Colonic mucosa (tissue), 4 donors: ENCODE results near the gene MAP2K5. TPM values are rescaled to one million over a fixed set of nuclear protein-coding genes. Genes with fewer than 3 reads are reported as not detected.

ENCODE experiments used
- DNase-seq: peaks from one replicate; pipeline ENCODE4 v3.0.0-alpha.2; 2020
- H3K27ac ChIP-seq: fragments of 200-600 bp; one replicate; pipeline ENCODE4 v1.8.0; 2021
- H3K27me3 ChIP-seq: fragments of 200-600 bp; one replicate; pipeline ENCODE4 v1.8.0; 2021
- H3K36me3 ChIP-seq: fragments of 200-600 bp; one replicate; pipeline ENCODE4 v1.8.0; 2021
- H3K4me1 ChIP-seq: fragments of 200-600 bp; one replicate; pipeline ENCODE4 v1.8.0; 2021; ENCODE audit warnings: mild to moderate bottlenecking
- H3K4me3 ChIP-seq: fragments of 200-600 bp; one replicate; pipeline ENCODE4 v1.8.0; 2021
- H3K9ac ChIP-seq, 2 donors: one replicate each; pipeline ENCODE4 v1.7.0; 2013; ENCODE audit warnings: control low read depth in 2 of 2, low read depth in 2 of 2, low read length in 2 of 2
- H3K9me3 ChIP-seq: fragments of 200-600 bp; one replicate; pipeline ENCODE4 v1.8.0; 2021
- intact Hi-C: fragments of 100-400 bp; cut with DNase I; formaldehyde crosslinking; loops from one replicate; pipeline ENCODE4 v1.14.1; 2022
- total RNA-seq, 2 donors: library from RNA; stranded (reverse); fragmentation: NEBNext Ultra II Directional in 1 of 2; extraction: Animal tissue kit (Norgen Biotek cat#: 25700) in 1 of 2; gene quantifications; one replicate each; pipeline ENCODE4 v1.2.1, GENCODE V29; 2021
- TF ChIP-seq, protein P1 (sequence below): fragments of 200-600 bp; IDR thresholded peaks from one replicate; pipeline ENCODE4 v1.8.0; 2022; ENCODE audit warnings: antibody characterized with exemption, mild to moderate bottlenecking
- donor health status: healthy.
- donor health status: DM: no; HTN: no; CAD: no.
- donor health status: DM: no; HTN: no; CAD: no.

Gene MAP2K5
- total RNA-seq, 2 donors from 2014 or later = 19.1 to 20.2 TPM

DNA sequence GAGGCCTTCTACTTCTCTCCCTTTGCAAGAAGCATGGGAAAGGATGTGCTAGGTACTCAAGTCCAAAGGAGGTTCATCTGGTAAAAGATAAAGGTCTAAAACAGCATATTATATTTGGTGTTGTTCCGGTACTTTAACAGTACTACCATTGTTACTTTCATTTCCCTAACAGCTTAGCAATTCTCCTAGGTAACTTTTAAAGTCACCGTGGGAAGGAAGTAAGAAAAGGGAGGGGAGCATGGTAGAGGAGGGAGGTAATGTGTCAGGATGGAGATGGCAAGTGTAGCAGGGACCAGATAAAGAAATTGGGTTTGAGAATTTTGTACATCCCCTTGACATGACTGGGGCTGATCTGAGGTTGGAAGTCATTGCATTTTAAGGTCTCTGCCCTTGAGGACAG lies 193.4 kb downstream of the MAP2K5 start:
- H3K27me3 ChIP-seq = no peaks in the 10 kb centered on the region
- DNase-seq = no peak
- TF ChIP-seq, protein P1, sequence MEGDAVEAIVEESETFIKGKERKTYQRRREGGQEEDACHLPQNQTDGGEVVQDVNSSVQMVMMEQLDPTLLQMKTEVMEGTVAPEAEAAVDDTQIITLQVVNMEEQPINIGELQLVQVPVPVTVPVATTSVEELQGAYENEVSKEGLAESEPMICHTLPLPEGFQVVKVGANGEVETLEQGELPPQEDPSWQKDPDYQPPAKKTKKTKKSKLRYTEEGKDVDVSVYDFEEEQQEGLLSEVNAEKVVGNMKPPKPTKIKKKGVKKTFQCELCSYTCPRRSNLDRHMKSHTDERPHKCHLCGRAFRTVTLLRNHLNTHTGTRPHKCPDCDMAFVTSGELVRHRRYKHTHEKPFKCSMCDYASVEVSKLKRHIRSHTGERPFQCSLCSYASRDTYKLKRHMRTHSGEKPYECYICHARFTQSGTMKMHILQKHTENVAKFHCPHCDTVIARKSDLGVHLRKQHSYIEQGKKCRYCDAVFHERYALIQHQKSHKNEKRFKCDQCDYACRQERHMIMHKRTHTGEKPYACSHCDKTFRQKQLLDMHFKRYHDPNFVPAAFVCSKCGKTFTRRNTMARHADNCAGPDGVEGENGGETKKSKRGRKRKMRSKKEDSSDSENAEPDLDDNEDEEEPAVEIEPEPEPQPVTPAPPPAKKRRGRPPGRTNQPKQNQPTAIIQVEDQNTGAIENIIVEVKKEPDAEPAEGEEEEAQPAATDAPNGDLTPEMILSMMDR = no peak
- no peaks in the 10 kb centered on the region for H3K4me1 ChIP-seq
- no peak overlapping the region for H3K9ac ChIP-seq
- no peak overlapping the region for H3K4me3 ChIP-seq
- no peaks in the 10 kb centered on the region for H3K36me3 ChIP-seq
- no peak overlapping the region for H3K27ac ChIP-seq
- no peaks in the 10 kb centered on the region for H3K9me3 ChIP-seq
- intact Hi-C loops = no loop called here

DNA sequence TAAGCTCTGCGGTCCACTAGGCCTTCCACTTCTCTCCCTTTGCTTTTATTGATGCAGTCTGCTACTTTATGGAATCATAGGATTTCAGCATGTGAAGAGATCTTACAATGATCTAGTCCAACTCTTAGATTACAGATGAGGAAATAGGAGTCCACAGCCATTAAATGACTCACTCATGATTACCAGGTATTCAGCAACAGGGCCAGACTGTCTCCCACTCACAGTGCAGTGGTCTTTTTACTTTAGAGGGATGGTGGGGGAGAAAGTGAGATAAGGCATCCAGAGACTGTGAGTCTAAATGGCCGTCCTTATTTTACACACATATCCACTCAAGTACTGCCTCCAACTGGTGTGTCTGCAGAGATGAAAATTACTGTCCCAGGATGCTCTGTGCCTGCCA lies 194.3 kb downstream of the MAP2K5 start:
- DNase-seq = no peak

DNA sequence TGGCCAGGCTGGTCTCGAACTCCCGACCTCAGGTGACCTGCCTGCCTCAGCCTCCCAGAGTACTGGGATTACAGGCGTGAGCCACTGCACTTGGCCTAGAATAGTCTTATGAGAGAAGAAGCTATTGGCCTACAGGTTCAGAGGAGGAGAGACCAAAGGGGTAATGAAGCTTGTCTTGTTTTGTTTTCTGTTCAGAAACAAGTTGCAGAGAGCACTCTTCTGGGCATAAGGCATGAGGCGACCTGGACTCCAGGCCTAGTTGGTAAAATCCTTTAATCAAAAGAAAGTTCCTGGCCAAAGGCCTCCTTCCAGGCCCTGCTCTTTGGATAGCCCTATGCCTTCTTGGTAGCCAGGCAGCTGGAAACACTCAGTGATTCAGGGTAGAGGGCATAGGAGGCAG lies 195.6 kb downstream of the MAP2K5 start:
- Histone ChIP-seq H3K27ac (no peak overlapping the region), H3K4me3 (no peak overlapping the region), H3K9me3 (no peaks in the 10 kb centered on the region), H3K9ac (no peak overlapping the region), H3K4me1 (no peaks in the 10 kb centered on the region), H3K27me3 (no peaks in the 10 kb centered on the region), H3K36me3 (no peaks in the 10 kb centered on the region)
- intact Hi-C loops = no loop called here
- TF ChIP-seq, protein P1 = no peak
- DNase-seq = no peak

More for the DNA sequence above, 194.3 kb downstream of the MAP2K5 start:
- Histone ChIP-seq H3K4me3 (no peak overlapping the region), H3K9me3 (no peaks in the 10 kb centered on the region), H3K27me3 (no peaks in the 10 kb centered on the region), H3K27ac (no peak overlapping the region), H3K4me1 (no peaks in the 10 kb centered on the region), H3K36me3 (no peaks in the 10 kb centered on the region), H3K9ac (no peak overlapping the region)
- intact Hi-C loops = no loop called here
- TF ChIP-seq, protein P1 = no peak

DNA sequence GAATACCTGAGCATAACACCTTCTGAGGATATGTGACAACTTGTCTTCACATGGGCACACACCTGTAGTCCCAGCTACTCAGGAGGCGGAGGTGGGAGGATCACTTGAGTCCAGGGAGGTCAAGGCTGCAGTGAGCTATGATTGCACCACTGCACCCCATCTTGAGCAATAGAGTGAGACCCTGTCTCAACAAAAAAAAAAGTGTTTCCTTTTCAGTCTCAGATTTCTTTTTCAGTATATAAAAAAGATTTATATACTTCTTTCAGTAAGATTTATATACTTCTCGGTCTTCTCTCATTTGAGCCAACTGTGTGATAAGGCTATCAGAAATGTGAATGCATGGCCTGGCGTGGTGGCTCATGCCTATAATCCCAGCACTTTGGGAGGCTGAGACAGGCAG lies 197.9 kb downstream of the MAP2K5 start:
- Histone ChIP-seq H3K4me3 (no peak overlapping the region), H3K36me3 (no peaks in the 10 kb centered on the region), H3K27me3 (no peaks in the 10 kb centered on the region), H3K27ac (no peak overlapping the region), H3K9ac (no peak overlapping the region), H3K4me1 (no peaks in the 10 kb centered on the region), H3K9me3 (no peaks in the 10 kb centered on the region)
- intact Hi-C loops = no loop called here
- TF ChIP-seq, protein P1 = no peak
- no peak for DNase-seq

DNA sequence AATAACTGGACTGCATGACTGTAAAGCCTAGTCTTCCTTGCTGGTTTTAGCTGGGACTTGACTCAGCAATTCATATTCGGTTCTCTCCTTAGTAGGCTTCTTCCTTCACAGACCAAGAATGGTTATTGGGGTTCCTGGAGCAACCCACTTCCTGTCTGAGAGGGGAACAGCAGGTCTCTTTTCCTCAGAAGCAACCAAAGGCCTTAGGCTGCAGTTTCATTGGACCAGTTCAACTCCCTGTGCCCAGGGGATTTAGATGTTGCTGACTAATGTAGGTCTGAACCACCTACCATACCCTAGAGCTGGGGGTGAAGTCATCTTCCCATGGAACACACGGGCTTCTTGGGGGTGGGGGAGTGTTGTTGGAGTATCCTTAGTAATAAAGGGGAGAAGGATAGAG lies 198.8 kb downstream of the MAP2K5 start:
- no peak overlapping the region for H3K27ac ChIP-seq
- no peaks in the 10 kb centered on the region for H3K36me3 ChIP-seq
- TF ChIP-seq, protein P1 = no peak
- no peak overlapping the region for H3K4me3 ChIP-seq
- H3K9me3 ChIP-seq = no peaks in the 10 kb centered on the region
- H3K9ac ChIP-seq = no peak overlapping the region
- H3K27me3 ChIP-seq = no peaks in the 10 kb centered on the region
- intact Hi-C loops = no loop called here
- DNase-seq = no peak
- no peaks in the 10 kb centered on the region for H3K4me1 ChIP-seq

DNA sequence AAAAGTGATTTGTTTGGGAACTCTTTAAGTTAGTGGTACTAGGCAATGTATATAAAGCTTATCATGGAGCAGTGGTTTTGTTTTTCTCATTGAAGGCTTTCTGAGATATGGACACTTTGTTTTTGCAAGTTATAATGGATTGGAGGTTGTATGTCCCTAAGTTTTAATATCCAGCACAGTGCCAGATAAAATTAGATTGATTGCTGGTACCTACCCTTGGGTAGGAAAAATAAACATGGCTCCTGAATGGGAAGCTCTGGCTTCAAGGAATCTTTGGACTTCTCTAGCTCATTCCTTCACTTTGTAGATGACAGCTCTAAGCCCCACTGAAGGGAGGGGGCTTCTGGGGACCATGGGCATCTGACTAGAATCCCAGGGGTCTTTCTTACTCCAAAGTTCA lies 201.1 kb downstream of the MAP2K5 start:
- TF ChIP-seq, protein P1 = no peak
- no peak for DNase-seq
- H3K27ac ChIP-seq = no peak overlapping the region
- H3K9me3 ChIP-seq = no peaks in the 10 kb centered on the region
- intact Hi-C loops = no loop called here
- no peaks in the 10 kb centered on the region for H3K36me3 ChIP-seq
- H3K4me1 ChIP-seq = peaks cover 3% of the 10 kb centered on the region
- H3K9ac ChIP-seq = no peak overlapping the region
- H3K4me3 ChIP-seq = no peak overlapping the region
- H3K27me3 ChIP-seq = no peaks in the 10 kb centered on the region
